Activated T-cell treated with anti-CD3 and anti-CD28 coated beads for 24 hours (primary cell): Measurements from ENCODE around the gene CCDC3.

Experiments used
- DNase-seq: peaks from one replicate; pipeline ENCODE4 v3.0.0-alpha.2; 2020; ENCODE audit warnings: low read depth

CCDC3 gene

DNA sequence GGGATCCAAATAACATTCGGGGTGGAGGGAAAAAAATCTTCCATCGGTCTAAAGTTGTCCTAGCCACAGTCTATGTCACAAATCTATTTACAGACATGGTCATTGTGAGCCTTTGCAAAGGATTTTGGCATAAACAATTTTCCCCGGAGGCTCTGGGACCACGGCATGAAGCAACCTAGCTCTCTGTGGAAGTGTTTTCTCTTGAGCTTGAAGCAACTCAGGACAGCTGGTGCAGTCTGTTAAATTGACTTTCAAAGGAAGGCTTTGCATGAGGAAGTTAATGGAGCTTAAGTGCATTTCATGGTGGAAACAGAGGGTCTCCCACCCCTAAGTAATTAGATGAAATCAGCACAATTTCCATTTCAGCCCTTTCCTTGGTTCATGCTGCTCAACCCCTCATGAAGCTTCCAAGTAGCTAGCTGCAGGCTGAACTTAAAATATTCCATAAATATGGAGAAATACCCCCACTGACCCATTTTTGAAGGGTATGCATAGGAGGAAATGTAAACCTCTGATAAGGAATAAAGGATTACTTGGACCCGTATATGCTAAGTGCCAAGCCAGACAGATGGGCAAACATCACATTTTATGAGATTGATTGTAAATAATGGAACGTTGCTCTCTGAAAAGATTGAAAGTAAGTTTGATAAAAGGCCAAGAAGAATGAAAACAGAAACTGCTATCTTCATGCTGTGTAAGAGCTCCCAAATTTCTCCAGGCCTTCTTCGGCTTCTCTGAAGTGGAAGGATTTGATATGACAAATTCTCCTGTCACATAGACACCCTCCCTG is 39.9 kb downstream of the CCDC3 start:
- no peak for DNase-seq

DNA sequence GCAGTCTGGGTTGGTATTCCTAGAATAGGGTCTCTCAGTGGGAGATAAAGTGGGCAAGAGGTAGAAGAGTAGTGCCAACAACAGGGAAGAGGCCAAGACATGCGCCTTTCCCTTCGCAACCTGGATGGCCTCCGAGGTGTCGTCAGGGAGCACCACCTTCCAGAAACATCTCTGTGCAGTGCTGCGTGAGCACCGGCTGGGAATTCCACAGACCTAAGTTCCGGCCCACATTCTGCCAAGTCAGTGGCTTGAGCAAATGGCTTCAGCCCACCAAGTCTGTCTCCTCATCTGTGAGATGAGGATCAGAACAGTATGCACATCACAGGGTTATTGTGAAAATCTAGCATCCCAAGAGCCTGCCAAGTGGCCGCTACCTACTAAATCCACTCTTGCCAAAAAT is 40.6 kb downstream of the CCDC3 start:
- DNase-seq, result no peak

DNA sequence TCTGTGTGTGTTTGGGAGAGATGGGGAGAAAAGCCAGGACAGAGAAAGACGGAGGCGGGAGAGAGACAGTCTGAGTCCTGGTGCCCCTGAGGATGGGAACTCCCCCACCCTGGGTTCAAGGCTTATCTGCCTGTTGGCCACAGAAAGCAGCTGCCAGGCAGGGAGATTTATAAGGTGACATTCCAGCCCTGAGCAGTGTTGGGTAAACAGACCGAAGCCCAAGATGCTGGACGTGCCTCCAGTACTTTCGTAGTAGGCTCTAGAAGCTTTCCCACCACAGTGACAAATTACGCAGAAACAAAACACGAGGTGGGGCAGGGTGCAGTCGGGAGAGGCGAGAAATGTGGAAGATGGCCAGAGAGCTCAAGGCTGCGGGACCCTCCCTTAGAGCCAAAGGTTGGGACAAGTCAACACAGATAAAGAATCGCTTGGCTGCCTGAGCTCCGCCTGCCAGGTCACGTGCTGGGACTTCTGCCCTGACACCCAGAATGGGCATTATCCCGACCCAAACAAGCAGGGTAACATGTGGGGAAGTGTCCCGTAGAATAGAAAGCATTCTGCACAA is 41.1 kb downstream of the CCDC3 start:
- DNase-seq, result no peak

DNA sequence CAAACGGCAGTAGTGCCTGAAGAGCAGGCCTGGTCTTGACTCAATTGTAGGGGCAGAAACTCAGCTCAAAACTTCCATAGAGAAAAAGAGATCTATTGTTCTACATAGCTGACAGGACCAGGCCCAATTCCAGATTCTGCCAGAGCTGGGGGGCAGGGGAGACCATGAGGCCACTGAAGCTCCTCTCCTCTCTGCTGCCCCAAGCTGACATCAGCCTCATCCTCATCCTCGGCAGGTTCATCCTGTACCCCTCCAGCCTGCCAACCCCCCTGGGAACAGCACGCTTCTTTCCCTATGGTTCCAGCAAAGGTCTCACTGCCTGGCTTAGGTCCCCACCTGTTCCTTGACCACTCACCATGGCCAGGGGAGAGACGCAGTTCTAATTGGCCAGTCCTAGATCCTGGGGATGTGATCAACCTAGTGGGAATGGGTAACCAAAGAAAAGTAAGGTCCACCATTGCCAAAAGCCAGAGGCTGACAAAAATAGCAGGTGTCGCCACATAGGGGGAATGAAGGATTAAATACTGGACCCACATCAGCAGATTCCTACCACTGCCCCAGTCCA is 42.9 kb downstream of the CCDC3 start:
- no peak for DNase-seq

GRCh38 chr10:12957081-12957480 is 44.4 kb downstream of the CCDC3 start:
- no peak for DNase-seq

GRCh38 chr10:12954866-12955265 is 46.6 kb downstream of the CCDC3 start:
- no peak for DNase-seq

- no peak for DNase-seq
Observed at GRCh38 chr10:12950583-12951128, 50.9 kb downstream of the CCDC3 start.

DNA sequence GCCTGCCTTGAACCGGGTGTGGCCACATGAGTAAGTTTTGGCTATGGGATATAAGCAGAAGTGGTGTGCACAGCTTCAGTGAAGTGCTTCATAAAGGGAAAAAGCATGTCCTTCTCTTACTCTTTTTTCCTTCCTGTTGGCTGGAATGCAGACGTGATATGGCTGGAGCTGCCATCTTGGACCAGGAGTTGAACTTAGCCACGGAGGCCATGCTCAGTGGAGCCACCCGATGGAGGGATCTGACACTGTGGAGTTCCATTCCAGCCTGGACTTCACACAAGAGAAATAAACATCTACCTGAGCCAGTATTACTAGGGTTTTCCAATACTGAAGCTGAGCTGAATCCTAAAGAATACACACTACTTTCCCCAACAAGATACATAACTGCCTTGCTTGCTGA is 52.3 kb downstream of the CCDC3 start:
- DNase-seq, result no peak

DNA sequence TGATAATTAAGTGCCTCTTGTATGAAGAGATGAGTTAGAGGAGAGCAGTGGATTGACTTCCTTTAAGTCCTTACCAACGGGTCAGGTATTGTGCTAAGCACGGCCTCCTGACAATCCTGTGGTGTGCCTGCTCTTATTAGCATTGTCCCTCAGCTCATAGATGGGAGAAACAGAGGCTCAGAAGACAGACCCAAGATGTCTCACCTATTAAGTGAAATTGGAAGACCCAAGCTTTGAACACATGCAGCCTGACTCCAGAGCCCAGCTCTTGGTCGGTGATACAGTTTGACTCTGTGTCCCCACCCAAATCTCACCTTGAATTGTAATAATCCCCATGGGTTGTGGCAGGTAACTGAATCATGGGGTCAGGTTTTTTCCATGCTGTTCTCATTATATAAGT is 53.8 kb downstream of the CCDC3 start:
- DNase-seq, result no peak

GRCh38 chr10:12946372-12946771 is 55.1 kb downstream of the CCDC3 start:
- DNase-seq, result no peak

DNA sequence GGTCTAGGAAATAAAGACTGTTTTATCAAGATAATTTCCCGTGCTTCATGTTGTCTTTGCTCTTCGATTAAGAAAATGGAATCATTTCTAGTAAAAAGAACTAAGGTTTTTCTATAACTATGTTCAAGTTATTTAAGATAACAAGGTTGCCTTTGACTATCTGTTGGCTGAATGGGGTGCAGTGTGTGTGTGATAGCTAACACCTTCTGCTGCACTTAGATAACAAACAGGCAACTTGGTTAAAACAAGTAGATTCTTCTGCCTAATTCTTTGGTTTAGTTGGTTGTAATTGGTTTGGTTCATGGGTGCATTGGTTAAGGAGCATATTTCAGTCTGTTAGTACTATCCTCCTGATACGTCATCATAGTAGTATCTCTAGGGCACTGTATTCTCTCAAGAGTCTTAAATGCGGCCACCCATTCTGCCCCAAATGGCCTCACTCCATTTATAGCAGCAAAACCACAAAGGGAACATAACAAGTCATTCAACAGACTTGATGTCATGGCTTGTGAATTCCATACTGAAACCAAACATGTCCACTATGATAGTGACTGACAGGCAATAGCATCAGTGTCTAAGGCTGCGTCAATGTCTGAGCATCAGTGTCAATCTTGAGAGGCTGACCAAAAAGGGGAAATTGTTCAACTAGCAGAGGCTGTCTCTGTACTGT is 55.7 kb downstream of the CCDC3 start:
- no peak for DNase-seq

DNA sequence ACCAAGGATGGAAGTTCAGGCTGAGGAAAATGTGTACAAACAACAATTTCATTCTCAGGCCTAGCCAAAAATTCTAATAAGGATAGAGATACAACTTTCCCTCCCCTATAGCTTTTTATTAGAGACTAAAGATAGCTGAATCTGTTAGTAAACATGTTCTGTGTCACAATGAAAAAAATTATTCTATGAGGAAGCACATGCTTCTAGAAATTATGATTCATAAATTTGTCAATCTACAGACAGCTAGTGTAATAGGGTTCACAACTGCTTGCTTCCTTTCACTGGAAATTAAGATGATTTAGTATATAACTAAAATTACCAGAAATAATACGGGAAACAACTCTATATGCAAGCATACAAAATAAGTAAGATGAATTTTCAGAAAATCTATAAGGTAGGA is 56.6 kb downstream of the CCDC3 start:
- DNase-seq, result no peak

GRCh38 chr10:12943425-12943824 is 58.1 kb downstream of the CCDC3 start:
- DNase-seq, result no peak

GRCh38 chr10:12941966-12942365 is 59.5 kb downstream of the CCDC3 start:
- no peak for DNase-seq

- no peak for DNase-seq
Observed at GRCh38 chr10:12940791-12941190, 60.7 kb downstream of the CCDC3 start.

DNA sequence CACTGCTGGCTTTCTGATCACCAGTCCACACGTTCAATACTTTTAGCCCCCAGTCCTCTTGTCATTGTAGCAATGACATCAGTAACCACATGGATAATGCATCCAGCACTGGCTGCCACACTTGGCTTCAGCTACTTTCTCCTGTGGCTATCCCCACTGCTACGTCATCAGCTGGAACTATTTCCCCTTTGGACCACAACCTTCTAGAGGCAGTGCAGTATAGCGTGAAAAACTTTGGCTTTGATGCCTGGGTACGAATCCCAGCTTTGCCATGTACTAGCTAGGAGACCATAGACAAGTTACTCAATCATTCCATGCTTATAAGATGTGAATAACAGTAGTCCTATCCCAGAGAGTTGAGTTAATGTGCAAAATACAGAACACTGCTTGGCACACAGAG is 63.2 kb downstream of the CCDC3 start:
- DNase-seq, result no peak

GRCh38 chr10:12937527-12937926 is 64.0 kb downstream of the CCDC3 start:
- DNase-seq, result no peak

DNA sequence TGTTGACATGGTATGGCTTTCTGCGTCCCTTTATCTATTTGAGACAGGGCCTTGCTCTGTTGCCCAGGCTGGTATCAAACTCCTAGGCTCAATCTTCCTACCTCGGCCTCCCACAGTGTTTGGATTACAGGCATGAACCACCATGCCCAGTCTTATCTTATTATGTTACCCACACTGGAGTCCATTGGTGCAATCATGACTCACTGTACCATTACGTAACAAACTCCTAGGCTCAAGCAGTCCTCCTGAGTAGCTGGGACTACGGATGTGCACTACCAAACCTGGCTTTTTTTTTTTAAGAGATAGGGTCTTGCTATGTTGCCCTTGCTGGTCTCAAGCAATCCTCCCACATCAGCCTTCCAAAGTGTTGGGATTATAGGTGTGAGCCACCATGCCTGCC is 66.7 kb downstream of the CCDC3 start:
- DNase-seq, result no peak

GRCh38 chr10:12929381-12929780 is 72.1 kb downstream of the CCDC3 start:
- no peak for DNase-seq

GRCh38 chr10:12928571-12928970 is 72.9 kb downstream of the CCDC3 start:
- no peak for DNase-seq

GRCh38 chr10:12927896-12928295 is 73.6 kb downstream of the CCDC3 start:
- no peak for DNase-seq

DNA sequence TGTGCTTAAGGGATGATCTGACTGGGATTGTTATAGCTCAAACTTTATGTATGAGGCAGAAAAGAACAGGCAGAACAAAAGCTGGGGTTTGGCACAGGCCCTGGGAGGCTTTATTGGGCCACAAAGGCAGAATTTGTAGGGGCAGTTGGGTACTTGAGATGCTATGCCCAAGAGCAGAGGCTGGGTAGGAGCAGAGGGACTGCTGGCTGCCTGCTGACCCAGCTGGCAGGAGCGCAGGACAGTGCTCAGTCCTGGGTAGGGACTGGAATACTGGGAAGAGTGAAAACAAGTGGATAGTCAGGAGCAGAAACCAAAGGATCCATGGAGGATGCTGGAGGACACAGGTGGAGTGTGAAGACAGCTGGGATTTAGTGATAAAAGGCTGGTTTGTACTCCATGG is 75.7 kb downstream of the CCDC3 start:
- DNase-seq, result no peak

DNA sequence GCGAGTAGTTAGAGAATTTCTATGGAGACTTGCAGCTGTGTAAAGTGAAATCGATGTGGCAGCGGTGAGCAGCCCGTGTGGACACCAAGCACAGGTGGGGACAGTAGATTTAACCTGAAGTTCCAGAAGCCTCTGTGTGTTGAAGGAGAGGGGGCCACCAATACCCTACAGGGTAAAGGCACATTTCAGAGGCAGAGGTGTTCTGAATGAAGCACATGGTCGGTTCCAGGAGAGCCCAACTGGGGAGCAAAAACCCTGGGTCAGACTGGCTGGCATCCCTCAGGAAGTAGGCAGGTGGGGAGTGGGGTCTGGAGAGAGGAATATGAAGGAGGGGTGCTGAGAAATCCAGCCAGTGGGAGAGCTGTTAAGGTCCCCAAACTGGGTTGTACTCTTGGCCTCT is 76.6 kb downstream of the CCDC3 start:
- no peak for DNase-seq
